Sigmoid colon (tissue), 7 donors: ENCODE results near the gene FMNL2. TPM values are rescaled to one million over a fixed set of nuclear protein-coding genes. Genes with fewer than 3 reads are reported as not detected.

Source experiments
- DNase-seq: peaks from one replicate; pipeline ENCODE4 v3.0.0-alpha.2; 2019
- H3K27ac ChIP-seq, 4 donors: fragments of 200-600 bp; sonication (generic); one replicate each; pipeline ENCODE4 v1.5.1; 2016 to 2019; ENCODE audit warnings: mild to moderate bottlenecking in 1 of 4
- H3K27me3 ChIP-seq, 3 donors: fragments of 200-600 bp; sonication (generic); one replicate each; pipeline ENCODE4 v1.5.1; 2019; ENCODE audit warnings: mild to moderate bottlenecking in 1 of 3
- H3K36me3 ChIP-seq, 4 donors: fragments of 200-600 bp; sonication (generic); one replicate each; pipeline ENCODE4 v1.5.1; 2016 to 2019
- H3K4me1 ChIP-seq, 4 donors: fragments of 200-600 bp; sonication (generic); one replicate each; pipeline ENCODE4 v1.5.1; 2017 to 2019
- H3K4me3 ChIP-seq, 4 donors: fragments of 200-600 bp; sonication (generic); one replicate each; pipeline ENCODE4 v1.5.1; 2017 to 2019; ENCODE audit warnings: mild to moderate bottlenecking in 2 of 4, moderate library complexity in 1 of 4
- H3K9me3 ChIP-seq, 4 donors: fragments of 200-600 bp in 3 of 4; sonication (generic) in 3 of 4; one replicate each; pipeline versions ENCODE4 v1.5.1 to v1.6.1; 2013 to 2019
- EP300 ChIP-seq, 4 donors: sonication (generic); formaldehyde crosslinking; IDR thresholded peaks; one replicate each; pipeline ENCODE4 v1.6.1; 2017; ENCODE audit warnings: antibody characterized with exemption in 4 of 4
- POLR2A ChIP-seq, 2 donors: fragments of 450-650 bp; IDR thresholded peaks; one replicate each; pipeline ENCODE4 v1.6.1; 2016; ENCODE audit warnings: antibody characterized with exemption in 2 of 2, mild to moderate bottlenecking in 2 of 2, moderate library complexity in 2 of 2
- POLR2AphosphoS5 ChIP-seq, 4 donors: sonication (generic); formaldehyde crosslinking; IDR thresholded peaks; one replicate each; pipeline ENCODE4 v1.6.1; 2017; ENCODE audit warnings: antibody characterized with exemption in 4 of 4
- WGBS, 2 donors: extraction: QIAGEN DNeasy Blood & Tissue Kit; methylation state at CpG; one replicate each; pipeline ENCODE4 v1.1.7; 2013; 5-methylcytosine and 5-hydroxymethylcytosine counted together
- intact Hi-C: fragments of 100-400 bp; cut with DNase I; formaldehyde crosslinking; loops from one replicate; pipeline ENCODE4 v1.15.1; 2023
- polyA plus RNA-seq, 3 donors: library from polyadenylated mRNA; stranded (reverse); fragments of 200-250 nt; gene quantifications; one replicate each; pipeline ENCODE4 v1.2.3, GENCODE V29; 2013
- total RNA-seq, 4 donors: library from RNA; depleted of rRNA; stranded (reverse); fragments of >200 nt; gene quantifications; one replicate each; pipeline ENCODE4 v1.1.0, GENCODE V29; 2016
- TF ChIP-seq, protein P1 (sequence below), 4 experiments: fragments of 450-650 bp in 3 of 4; fragments of 200-600 bp in 1 of 4; IDR thresholded peaks; one replicate each; pipeline ENCODE4 v1.5.1; 2016 to 2019; ENCODE audit warnings: antibody characterized with exemption in 4 of 4, mild to moderate bottlenecking in 3 of 4, moderate library complexity in 2 of 4
- donor health status: healthy with polysubstance abuse.
- donor health status: Bipolar disorder and iron deficiency.
- donor health status: healthy.

The FMNL2 gene
- total and polyA plus RNA-seq, 7 donors = 9.4 to 30.5 (median 17.8) TPM

DNA sequence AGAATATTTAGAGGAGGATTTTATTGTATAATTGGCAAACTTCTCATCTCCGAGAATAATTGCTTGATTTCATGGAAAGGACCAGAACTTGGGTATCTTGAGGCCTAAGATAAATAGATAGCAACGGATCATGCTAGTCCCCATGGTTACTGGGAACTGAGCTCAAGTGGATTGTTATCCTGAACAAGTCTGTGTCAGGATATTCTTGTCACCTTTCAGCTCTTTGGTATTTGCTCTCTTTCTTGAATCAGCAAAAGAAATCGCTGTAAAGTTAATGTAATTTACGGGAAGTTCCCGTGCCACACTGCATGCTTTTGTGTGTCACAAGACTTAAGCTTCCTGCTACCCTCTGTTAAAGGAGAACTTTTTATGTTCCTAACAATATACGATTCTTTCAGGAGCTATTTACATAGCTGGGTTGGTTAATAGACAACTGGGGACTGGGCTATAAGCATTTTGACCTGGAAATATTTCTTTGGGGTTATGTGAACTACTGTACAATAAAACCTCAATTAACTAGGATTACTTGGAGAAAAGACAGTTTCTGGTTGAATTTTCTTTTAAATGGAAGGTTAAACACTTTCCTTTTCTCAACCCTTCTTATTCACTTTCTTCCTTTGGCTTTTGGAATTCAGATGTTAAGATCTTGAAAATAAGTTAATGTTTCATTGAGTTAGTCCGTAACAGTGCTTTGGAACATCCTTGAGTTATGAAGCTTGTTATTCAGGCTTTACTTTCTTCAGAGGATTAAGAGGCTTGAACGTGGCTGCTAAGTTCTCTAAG is 151.2 kb downstream of the FMNL2 start:
- intact Hi-C loops = no loop called here
- H3K4me1 ChIP-seq = peaks cover 0 to 43% (median 34%) of the 10 kb centered on the region in 4 donors
- no peaks in the 10 kb centered on the region for H3K36me3 ChIP-seq
- DNase-seq = no peak
- no peak for TF ChIP-seq EP300 (IDR thresholded peaks at IDR 0.05)
- TF ChIP-seq POLR2A (IDR thresholded peaks at IDR 0.05) = no peak
- TF ChIP-seq, protein P1, sequence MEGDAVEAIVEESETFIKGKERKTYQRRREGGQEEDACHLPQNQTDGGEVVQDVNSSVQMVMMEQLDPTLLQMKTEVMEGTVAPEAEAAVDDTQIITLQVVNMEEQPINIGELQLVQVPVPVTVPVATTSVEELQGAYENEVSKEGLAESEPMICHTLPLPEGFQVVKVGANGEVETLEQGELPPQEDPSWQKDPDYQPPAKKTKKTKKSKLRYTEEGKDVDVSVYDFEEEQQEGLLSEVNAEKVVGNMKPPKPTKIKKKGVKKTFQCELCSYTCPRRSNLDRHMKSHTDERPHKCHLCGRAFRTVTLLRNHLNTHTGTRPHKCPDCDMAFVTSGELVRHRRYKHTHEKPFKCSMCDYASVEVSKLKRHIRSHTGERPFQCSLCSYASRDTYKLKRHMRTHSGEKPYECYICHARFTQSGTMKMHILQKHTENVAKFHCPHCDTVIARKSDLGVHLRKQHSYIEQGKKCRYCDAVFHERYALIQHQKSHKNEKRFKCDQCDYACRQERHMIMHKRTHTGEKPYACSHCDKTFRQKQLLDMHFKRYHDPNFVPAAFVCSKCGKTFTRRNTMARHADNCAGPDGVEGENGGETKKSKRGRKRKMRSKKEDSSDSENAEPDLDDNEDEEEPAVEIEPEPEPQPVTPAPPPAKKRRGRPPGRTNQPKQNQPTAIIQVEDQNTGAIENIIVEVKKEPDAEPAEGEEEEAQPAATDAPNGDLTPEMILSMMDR (IDR thresholded peaks at IDR 0.05) = no peak
- TF ChIP-seq POLR2AphosphoS5 (IDR thresholded peaks at IDR 0.05) = peak in 1 of 4 donors; percentile 26
- 12 to 38% methylated on average over 8 of the region's 8 CpGs for WGBS, 2 donors
- H3K27me3 ChIP-seq = no peaks in the 10 kb centered on the region
- H3K4me3 ChIP-seq = no peak overlapping the region
- H3K9me3 ChIP-seq = no peaks in the 10 kb centered on the region
- peak overlapping the region in 3 of 4 donors; percentile 29 to 49 (median 39) for H3K27ac ChIP-seq

DNA sequence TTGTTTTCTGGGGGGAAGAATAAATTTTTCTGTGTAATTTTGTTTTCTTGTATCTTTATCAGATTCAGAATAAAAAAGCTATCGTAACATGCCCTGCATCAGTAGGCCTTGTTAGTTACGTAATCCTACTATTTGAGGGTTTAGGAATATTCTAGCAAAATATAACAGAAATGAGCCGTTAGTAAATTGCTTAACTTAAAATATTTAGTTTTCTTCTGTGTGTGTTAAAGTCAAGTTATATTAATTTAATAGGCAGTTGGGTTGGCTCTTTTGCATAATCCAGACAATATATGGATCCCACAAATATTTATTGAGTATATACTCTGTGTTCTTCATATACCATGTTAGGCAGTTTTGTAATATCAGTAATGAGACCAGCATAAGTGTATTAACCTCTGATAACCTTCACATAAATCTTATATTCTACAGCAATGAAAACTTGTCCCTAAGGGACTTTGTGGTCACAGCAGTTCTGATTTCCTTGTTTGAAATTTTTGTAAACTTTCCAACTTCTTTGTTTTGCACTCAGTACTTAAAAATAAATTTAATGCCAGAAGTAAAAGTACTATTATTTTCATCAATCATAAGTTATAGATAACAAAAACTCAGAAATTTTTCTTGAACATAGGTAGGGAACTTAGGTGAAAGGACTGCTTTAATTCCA is 151.9 kb downstream of the FMNL2 start:
- H3K27me3 ChIP-seq = no peaks in the 10 kb centered on the region
- 72 to 79% methylated on average over 3 of the region's 3 CpGs for WGBS, 2 donors
- peaks cover 0 to 42% (median 34%) of the 10 kb centered on the region in 4 donors for H3K4me1 ChIP-seq
- no peak overlapping the region for H3K4me3 ChIP-seq
- H3K27ac ChIP-seq = peak overlapping the region in 3 of 4 donors; percentile 29 to 39 (median 29)
- H3K36me3 ChIP-seq = no peaks in the 10 kb centered on the region
- intact Hi-C loops = no loop called here
- TF ChIP-seq, protein P1 (IDR thresholded peaks at IDR 0.05) = no peak
- TF ChIP-seq POLR2AphosphoS5 (IDR thresholded peaks at IDR 0.05) (no peak), POLR2A (IDR thresholded peaks at IDR 0.05) (no peak), EP300 (IDR thresholded peaks at IDR 0.05) (no peak)
- H3K9me3 ChIP-seq = no peaks in the 10 kb centered on the region
- no peak for DNase-seq

DNA sequence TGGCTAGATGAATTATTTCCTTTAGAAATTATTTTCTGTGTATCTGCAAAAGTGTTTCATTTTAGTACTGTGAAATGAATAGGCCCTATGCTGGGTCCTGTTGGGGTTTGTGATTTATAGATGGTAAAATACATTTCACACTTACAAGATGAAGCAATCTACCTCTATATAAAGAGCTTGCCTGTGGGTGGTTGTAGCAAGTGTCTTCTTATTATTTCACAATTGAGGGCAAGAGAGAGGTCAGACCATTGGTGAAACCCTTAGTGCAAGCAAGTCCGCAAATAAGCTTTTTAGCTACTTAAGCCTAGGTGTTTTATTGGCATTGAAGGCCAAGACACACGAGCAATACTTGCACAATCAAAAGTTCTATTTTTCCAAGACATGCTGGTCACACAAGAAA is 153.1 kb downstream of the FMNL2 start:
- intact Hi-C loops = no loop called here
- 85 to 90% methylated on average over 2 of the region's 2 CpGs for WGBS, 2 donors
- H3K4me3 ChIP-seq = no peak overlapping the region
- H3K36me3 ChIP-seq = no peaks in the 10 kb centered on the region
- DNase-seq = no peak
- no peak for TF ChIP-seq POLR2A (IDR thresholded peaks at IDR 0.05)
- no peak for TF ChIP-seq EP300 (IDR thresholded peaks at IDR 0.05)
- TF ChIP-seq POLR2AphosphoS5 (IDR thresholded peaks at IDR 0.05) = no peak
- TF ChIP-seq, protein P1 (IDR thresholded peaks at IDR 0.05) = no peak
- no peak overlapping the region for H3K27ac ChIP-seq
- no peaks in the 10 kb centered on the region for H3K9me3 ChIP-seq
- peaks cover 0 to 44% (median 30%) of the 10 kb centered on the region in 4 donors for H3K4me1 ChIP-seq
- no peaks in the 10 kb centered on the region for H3K27me3 ChIP-seq

DNA sequence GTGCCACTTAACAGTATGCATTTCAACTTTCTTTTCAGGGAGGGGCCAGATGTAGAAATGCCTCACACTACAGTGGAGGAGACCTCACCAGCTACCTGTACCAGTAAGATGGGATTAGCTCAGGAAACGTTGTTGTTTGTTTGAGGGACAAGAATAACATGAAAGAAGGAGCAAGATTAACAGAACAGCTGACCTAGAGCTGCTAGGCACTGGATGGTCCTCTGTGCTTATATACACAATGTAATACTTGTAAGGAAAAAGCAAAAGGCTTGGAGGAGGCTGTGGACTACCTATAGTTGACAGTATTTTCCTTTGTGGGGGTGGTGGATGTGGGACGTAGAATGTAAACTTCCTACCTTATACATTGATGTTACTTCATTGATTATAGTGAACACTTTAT is 154.4 kb downstream of the FMNL2 start:
- no peaks in the 10 kb centered on the region for H3K9me3 ChIP-seq
- H3K27ac ChIP-seq = no peak overlapping the region
- H3K4me3 ChIP-seq = no peak overlapping the region
- WGBS, 2 donors = 63 to 71% methylated on average over 2 of the region's 2 CpGs
- no peak for DNase-seq
- TF ChIP-seq POLR2A (IDR thresholded peaks at IDR 0.05) = no peak
- TF ChIP-seq, protein P1 (IDR thresholded peaks at IDR 0.05) = no peak
- no peak for TF ChIP-seq POLR2AphosphoS5 (IDR thresholded peaks at IDR 0.05)
- no peak for TF ChIP-seq EP300 (IDR thresholded peaks at IDR 0.05)
- no peaks in the 10 kb centered on the region for H3K36me3 ChIP-seq
- intact Hi-C loops = no loop called here
- peaks cover 0 to 37% (median 22%) of the 10 kb centered on the region in 4 donors for H3K4me1 ChIP-seq
- H3K27me3 ChIP-seq = no peaks in the 10 kb centered on the region
